Iris pigment epithelial cell (primary cell): ENCODE measurements around the gene MYH10.

Experiments used
- DNase-seq: peaks from one replicate; pipeline ENCODE4 v3.0.0-alpha.2; 2011; ENCODE audit warnings: low read depth

The MYH10 gene

GRCh38 chr17:8494506-8495111 lies 135.9 kb downstream of the MYH10 start:
- no peak for DNase-seq

GRCh38 chr17:8494021-8494420 lies 136.5 kb downstream of the MYH10 start:
- DNase-seq: no peak

- no peak for DNase-seq
Measured at GRCh38 chr17:8492121-8492520, 138.4 kb downstream of the MYH10 start.

- no peak for DNase-seq
Measured at GRCh38 chr17:8490256-8491023, 140.1 kb downstream of the MYH10 start.

- peak; percentile 41 for DNase-seq
Measured at GRCh38 chr17:8489841-8490240, 140.7 kb downstream of the MYH10 start.

GRCh38 chr17:8488901-8489300 lies 141.6 kb downstream of the MYH10 start:
- DNase-seq: peak; percentile 99

- no peak for DNase-seq
Measured at GRCh38 chr17:8488491-8488890, 142.0 kb downstream of the MYH10 start.

GRCh38 chr17:8487743-8488142 lies 142.8 kb downstream of the MYH10 start:
- DNase-seq: no peak

GRCh38 chr17:8487130-8487645 lies 143.3 kb downstream of the MYH10 start:
- DNase-seq: no peak

GRCh38 chr17:8485491-8485890 lies 145.0 kb downstream of the MYH10 start:
- DNase-seq: no peak

GRCh38 chr17:8484465-8484864 lies 146.1 kb downstream of the MYH10 start:
- no peak for DNase-seq

GRCh38 chr17:8482546-8482945 lies 148.0 kb downstream of the MYH10 start:
- DNase-seq: peak; percentile 26

GRCh38 chr17:8481703-8482102 lies 148.8 kb downstream of the MYH10 start:
- no peak for DNase-seq

GRCh38 chr17:8481089-8481488 lies 149.4 kb downstream of the MYH10 start:
- no peak for DNase-seq

- DNase-seq: no peak
Measured at GRCh38 chr17:8480011-8480976, 150.2 kb downstream of the MYH10 start.

GRCh38 chr17:8479431-8479947 lies 151.0 kb downstream of the MYH10 start:
- peak; percentile 64 for DNase-seq

GRCh38 chr17:8477715-8478441 lies 152.6 kb downstream of the MYH10 start:
- no peak for DNase-seq

- no peak for DNase-seq
Measured at GRCh38 chr17:8477171-8477570, 153.4 kb downstream of the MYH10 start.

- DNase-seq: no peak
Measured at GRCh38 chr17:8476741-8477140, 153.8 kb downstream of the MYH10 start.

GRCh38 chr17:8475781-8476180 lies 154.7 kb downstream of the MYH10 start:
- DNase-seq: no peak

GRCh38 chr17:8475227-8475626 lies 155.3 kb downstream of the MYH10 start:
- DNase-seq: no peak
